GM12878 (cell line): ENCODE measurements around the gene KIAA0930. TPM values are rescaled to one million over a fixed set of nuclear protein-coding genes. Genes with fewer than 3 reads are reported as not detected.
A peak's percentile ranks its signal among the peaks of the same experiment; 100 is the strongest.

ENCODE experiments used
- CREB1 ChIP-seq: IDR thresholded peaks from 2 replicates; pipeline ENCODE4 v1.6.1; 2012; ENCODE audit warnings: low read depth, mild to moderate bottlenecking, inconsistent platforms
- CREM ChIP-seq: IDR thresholded peaks from 2 replicates; pipeline ENCODE4 v1.6.1; 2014; ENCODE audit warnings: antibody characterized with exemption, low read depth
- EGR1 ChIP-seq, 2 experiments: IDR thresholded peaks; 1 replicate in 1 of 2; 2 replicates in 1 of 2; pipeline ENCODE4 v1.6.1; 2011 to 2012; ENCODE audit warnings: low read depth in 2 of 2, low read length in 2 of 2, borderline replicate concordance in 1 of 2, mild to moderate bottlenecking in 1 of 2, moderate library complexity in 1 of 2
- HDGF ChIP-seq: fragments of 450-650 bp; IDR thresholded peaks from 2 replicates; pipeline ENCODE4 v1.6.1; 2016; ENCODE audit warnings: antibody characterized with exemption
- HSF1 ChIP-seq: fragments of 150-350 bp; IDR thresholded peaks from 2 replicates; pipeline ENCODE4 v1.6.1; 2014; ENCODE audit warnings: mild to moderate bottlenecking, low read depth, low read length
- KLF5 ChIP-seq: fragments of 450-650 bp; IDR thresholded peaks from 2 replicates; pipeline ENCODE4 v1.6.1; 2014; ENCODE audit warnings: mild to moderate bottlenecking; ENCODE audit not compliant: partially characterized antibody
- MEF2B ChIP-seq: fragments of 450-650 bp; IDR thresholded peaks from 2 replicates; pipeline ENCODE4 v1.6.1; 2018; ENCODE audit warnings: mild to moderate bottlenecking, moderate library complexity; ENCODE audit not compliant: partially characterized antibody, poor library complexity, severe bottlenecking
- MYB ChIP-seq: fragments of 150-350 bp; IDR thresholded peaks from 2 replicates; pipeline ENCODE4 v1.6.1; 2014; ENCODE audit warnings: mild to moderate bottlenecking, low read depth, low read length, borderline replicate concordance
- NFIC ChIP-seq: IDR thresholded peaks from 2 replicates; pipeline ENCODE4 v1.6.1; 2012; ENCODE audit warnings: low read depth, mild to moderate bottlenecking, inconsistent platforms, low read length, moderate library complexity
- PBX3 ChIP-seq: IDR thresholded peaks from 2 replicates; pipeline ENCODE4 v1.6.1; 2011; ENCODE audit warnings: mild to moderate bottlenecking, low read depth, low read length, moderate library complexity; ENCODE audit not compliant: insufficient replicate concordance
- POU2F2 ChIP-seq: IDR thresholded peaks from 3 replicates; pipeline ENCODE4 v1.6.1; 2011; ENCODE audit warnings: low read depth, mild to moderate bottlenecking, low read length, borderline replicate concordance
- SMAD5 ChIP-seq: IDR thresholded peaks from 2 replicates; pipeline ENCODE4 v1.6.1; 2016; ENCODE audit warnings: antibody characterized with exemption, low read depth
- SP1 ChIP-seq: IDR thresholded peaks from one replicate; pipeline ENCODE4 v1.6.1; 2011; ENCODE audit warnings: low read depth, low read length
- STAT1 ChIP-seq: fragments of 450-650 bp; conservative IDR thresholded peaks from 2 replicates; pipeline ENCODE4 v1.6.1; 2014; ENCODE audit warnings: antibody characterized with exemption, mild to moderate bottlenecking
- ZBTB11 ChIP-seq: fragments of 450-650 bp; formaldehyde crosslinking; IDR thresholded peaks from 2 replicates; pipeline ENCODE4 v1.5.0; 2022; ENCODE audit warnings: mild to moderate bottlenecking, missing genetic modification characterization
- polyA plus RNA-seq, 11 experiments: library from polyadenylated mRNA; depleted of rRNA in 4 of 11; unstranded in 6 of 11; stranded (reverse) in 5 of 11; fragments of >200 nt; fragmentation: Nextera tagmentation in 4 of 11; fragmentation: Illumina TruSeq in 1 of 11; extraction: Ambion mirVana in 4 of 11; extraction: Trizol in 1 of 11; gene quantifications; 1 replicate in 1 of 11; 2 replicates in 10 of 11; pipeline versions ENCODE4 v1.2.1 to v1.2.3, GENCODE V29; 2011 to 2016; ENCODE audit warnings: inconsistent platforms in 2 of 11, missing spikeins in 2 of 11, low read depth in 1 of 11
- total RNA-seq, 4 experiments: library from RNA; depleted of rRNA in 3 of 4; stranded (reverse); fragments of >200 nt in 3 of 4; fragmentation: Illumina TruSeq in 1 of 4; extraction: Trizol in 1 of 4; gene quantifications; 2 replicates each; pipeline versions ENCODE4 v1.2.1 to v1.2.3, GENCODE V29; 2013 to 2021
- TF ChIP-seq, protein P1 (sequence below): fragments of 450-650 bp; IDR thresholded peaks from 2 replicates; pipeline ENCODE4 v1.6.1; 2016; ENCODE audit warnings: mild to moderate bottlenecking
- TF ChIP-seq, protein P2 (sequence below): fragments of 450-650 bp; IDR thresholded peaks from 2 replicates; pipeline ENCODE4 v1.6.1; 2016; ENCODE audit warnings: mild to moderate bottlenecking, moderate library complexity, borderline replicate concordance

The KIAA0930 gene
- total and polyA plus RNA-seq, 10 of the 15 experiments (the other 5 are each of a cell fraction or from before 2014, with no cell fraction given): 3.6 to 125 (median 46.3) TPM

- TF ChIP-seq, protein P1, sequence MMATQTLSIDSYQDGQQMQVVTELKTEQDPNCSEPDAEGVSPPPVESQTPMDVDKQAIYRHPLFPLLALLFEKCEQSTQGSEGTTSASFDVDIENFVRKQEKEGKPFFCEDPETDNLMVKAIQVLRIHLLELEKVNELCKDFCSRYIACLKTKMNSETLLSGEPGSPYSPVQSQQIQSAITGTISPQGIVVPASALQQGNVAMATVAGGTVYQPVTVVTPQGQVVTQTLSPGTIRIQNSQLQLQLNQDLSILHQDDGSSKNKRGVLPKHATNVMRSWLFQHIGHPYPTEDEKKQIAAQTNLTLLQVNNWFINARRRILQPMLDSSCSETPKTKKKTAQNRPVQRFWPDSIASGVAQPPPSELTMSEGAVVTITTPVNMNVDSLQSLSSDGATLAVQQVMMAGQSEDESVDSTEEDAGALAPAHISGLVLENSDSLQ: no peak; the same call in 1 of the 2 replicates
- TF ChIP-seq EGR1 (IDR thresholded peaks at IDR 0.05; ENCODE audit: borderline replicate concordance in 1 of 2, low read depth in 2 of 2, low read length in 2 of 2): no peak
- peak; percentile 45 for TF ChIP-seq HDGF
- peak; percentile 27; the same call in 1 of the 3 replicates for TF ChIP-seq POU2F2
- no peak for TF ChIP-seq HSF1
- TF ChIP-seq, protein P2, sequence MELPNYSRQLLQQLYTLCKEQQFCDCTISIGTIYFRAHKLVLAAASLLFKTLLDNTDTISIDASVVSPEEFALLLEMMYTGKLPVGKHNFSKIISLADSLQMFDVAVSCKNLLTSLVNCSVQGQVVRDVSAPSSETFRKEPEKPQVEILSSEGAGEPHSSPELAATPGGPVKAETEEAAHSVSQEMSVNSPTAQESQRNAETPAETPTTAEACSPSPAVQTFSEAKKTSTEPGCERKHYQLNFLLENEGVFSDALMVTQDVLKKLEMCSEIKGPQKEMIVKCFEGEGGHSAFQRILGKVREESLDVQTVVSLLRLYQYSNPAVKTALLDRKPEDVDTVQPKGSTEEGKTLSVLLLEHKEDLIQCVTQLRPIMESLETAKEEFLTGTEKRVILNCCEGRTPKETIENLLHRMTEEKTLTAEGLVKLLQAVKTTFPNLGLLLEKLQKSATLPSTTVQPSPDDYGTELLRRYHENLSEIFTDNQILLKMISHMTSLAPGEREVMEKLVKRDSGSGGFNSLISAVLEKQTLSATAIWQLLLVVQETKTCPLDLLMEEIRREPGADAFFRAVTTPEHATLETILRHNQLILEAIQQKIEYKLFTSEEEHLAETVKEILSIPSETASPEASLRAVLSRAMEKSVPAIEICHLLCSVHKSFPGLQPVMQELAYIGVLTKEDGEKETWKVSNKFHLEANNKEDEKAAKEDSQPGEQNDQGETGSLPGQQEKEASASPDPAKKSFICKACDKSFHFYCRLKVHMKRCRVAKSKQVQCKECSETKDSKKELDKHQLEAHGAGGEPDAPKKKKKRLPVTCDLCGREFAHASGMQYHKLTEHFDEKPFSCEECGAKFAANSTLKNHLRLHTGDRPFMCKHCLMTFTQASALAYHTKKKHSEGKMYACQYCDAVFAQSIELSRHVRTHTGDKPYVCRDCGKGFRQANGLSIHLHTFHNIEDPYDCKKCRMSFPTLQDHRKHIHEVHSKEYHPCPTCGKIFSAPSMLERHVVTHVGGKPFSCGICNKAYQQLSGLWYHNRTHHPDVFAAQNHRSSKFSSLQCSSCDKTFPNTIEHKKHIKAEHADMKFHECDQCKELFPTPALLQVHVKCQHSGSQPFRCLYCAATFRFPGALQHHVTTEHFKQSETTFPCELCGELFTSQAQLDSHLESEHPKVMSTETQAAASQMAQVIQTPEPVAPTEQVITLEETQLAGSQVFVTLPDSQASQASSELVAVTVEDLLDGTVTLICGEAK: no peak
- TF ChIP-seq STAT1: 0 out of 2 replicates have a peak, but pooled peaks have one; percentile 22
- peak; percentile 55 for TF ChIP-seq CREM
- no peak for TF ChIP-seq ZBTB11
- no peak for TF ChIP-seq KLF5
- TF ChIP-seq NFIC: peak; percentile 74; the same call in 1 of the 2 replicates
- peak; percentile 95 for TF ChIP-seq MEF2B
- TF ChIP-seq SMAD5: no peak
- TF ChIP-seq SP1: peak; percentile 53
- TF ChIP-seq PBX3: peak; percentile 68
- TF ChIP-seq MYB: no peak
- peak; percentile 58; the same call in 1 of the 2 replicates for TF ChIP-seq CREB1
Observed at GRCh38 chr22:45263463-45264269, 23.0 kb upstream of the KIAA0930 start (continued).
